HUES6 (cell line): ENCODE results near the gene FAAP100.

Experiments
- H3K27ac ChIP-seq: 2 replicates; pipeline ENCODE4 v1.7.0; 2013; ENCODE audit warnings: low read depth, mild to moderate bottlenecking, low read length, inconsistent platforms
- H3K27me3 ChIP-seq: 2 replicates; pipeline ENCODE4 v1.6.1; 2013; ENCODE audit warnings: low read length; ENCODE audit not compliant: control insufficient read depth, insufficient read depth
- H3K36me3 ChIP-seq: 2 replicates; pipeline ENCODE4 v1.6.1; 2013; ENCODE audit warnings: low read length; ENCODE audit not compliant: control insufficient read depth, insufficient read depth
- H3K4me1 ChIP-seq: 2 replicates; pipeline ENCODE4 v1.6.1; 2013; ENCODE audit warnings: low read length; ENCODE audit not compliant: control insufficient read depth, insufficient read depth
- H3K4me3 ChIP-seq: 2 replicates; pipeline ENCODE4 v1.5.1; 2013; ENCODE audit warnings: low read depth, low read length
- H3K9ac ChIP-seq: one replicate; pipeline ENCODE4 v1.6.1; 2013; ENCODE audit warnings: mild to moderate bottlenecking, low read length
- H3K9me3 ChIP-seq: 2 replicates; pipeline ENCODE4 v1.6.1; 2013; ENCODE audit warnings: low read depth, low read length; ENCODE audit not compliant: control insufficient read depth, insufficient read depth

FAAP100 gene

DNA sequence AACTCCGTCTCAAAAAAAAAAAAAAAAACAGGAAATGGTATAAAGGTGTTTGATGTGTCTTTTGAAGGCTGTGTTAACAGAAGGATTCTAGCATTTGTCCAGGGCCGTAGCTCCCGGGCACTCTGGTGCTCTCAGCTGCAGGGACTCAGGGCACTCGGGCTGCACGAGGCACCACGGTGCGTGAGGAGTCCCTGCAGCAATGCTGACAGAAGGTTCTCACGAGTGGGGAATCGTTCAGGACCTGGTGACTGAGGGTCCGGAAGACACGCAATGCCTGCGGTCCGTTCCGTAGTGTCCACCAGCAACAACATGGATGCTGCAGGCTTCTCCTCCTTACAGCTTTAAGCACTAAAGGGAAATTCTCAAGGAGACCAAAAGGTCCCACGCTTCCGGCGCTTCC, 12.6 kb upstream of the FAAP100 start:
- Histone ChIP-seq H3K9ac (no peak overlapping the region), H3K4me1 (no peaks in the 10 kb centered on the region), H3K27me3 (no peaks in the 10 kb centered on the region), H3K27ac (no peak overlapping the region), H3K36me3 (peaks cover 96% of the 10 kb centered on the region), H3K4me3 (no peak overlapping the region), H3K9me3 (no peaks in the 10 kb centered on the region)

DNA sequence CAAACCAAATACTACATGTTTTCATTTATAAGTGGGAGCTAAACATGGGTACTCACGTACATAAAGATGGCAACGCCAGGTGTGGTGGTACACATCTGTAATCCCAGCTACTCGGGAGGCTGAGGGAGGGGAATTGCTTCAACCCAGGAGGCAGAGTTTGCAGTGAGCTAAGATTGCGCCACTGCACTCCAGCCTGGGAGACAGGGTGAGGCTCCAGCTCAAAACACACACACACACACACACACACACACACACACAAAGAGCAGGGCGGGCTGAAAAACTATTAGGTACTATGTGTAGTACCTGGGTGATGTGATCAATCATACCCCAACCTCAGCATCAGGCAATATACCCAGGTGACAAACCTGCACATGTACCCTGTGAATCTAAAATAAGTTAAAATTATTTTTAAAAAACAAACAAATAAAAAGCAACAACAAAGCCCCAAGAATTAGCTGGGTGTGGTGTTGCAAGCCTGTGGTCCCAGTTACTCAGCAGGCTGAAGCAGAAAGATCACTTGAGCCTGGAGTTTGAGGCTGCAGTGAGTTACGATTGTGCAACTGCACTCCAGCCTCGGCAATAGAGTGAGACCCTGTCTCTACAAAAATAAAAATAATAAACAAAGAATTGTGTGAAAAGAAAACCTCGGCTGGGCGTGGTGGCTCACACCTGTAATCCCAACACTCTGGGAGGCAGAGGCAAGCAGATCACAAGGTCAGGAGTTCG, 11.9 kb upstream of the FAAP100 start:
- Histone ChIP-seq H3K4me3 (no peak overlapping the region), H3K9ac (no peak overlapping the region), H3K27me3 (no peaks in the 10 kb centered on the region), H3K9me3 (no peaks in the 10 kb centered on the region), H3K4me1 (no peaks in the 10 kb centered on the region), H3K27ac (no peak overlapping the region), H3K36me3 (peaks cover 96% of the 10 kb centered on the region)

DNA sequence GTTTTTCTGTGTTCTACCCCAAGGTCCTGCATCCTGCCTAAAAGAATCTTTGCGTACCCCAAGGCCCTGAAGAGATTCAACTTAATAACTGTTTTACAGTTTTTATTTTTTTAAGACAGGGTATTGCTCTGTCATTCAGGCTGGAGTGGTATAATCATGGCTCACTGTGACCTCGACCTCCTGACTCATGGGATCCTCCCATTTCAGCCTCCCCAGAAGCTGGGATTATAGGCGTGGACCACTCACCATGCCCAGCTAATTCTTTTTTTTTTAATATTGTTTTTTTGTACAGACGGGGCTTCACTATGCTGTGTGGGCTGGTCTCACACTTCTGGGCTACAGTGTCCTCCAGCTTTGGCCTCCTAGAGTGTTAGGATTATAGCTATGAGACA, 9.3 kb upstream of the FAAP100 start:
- Histone ChIP-seq H3K4me1 (no peaks in the 10 kb centered on the region), H3K9me3 (no peaks in the 10 kb centered on the region), H3K36me3 (peaks cover 95% of the 10 kb centered on the region), H3K4me3 (no peak overlapping the region), H3K9ac (no peak overlapping the region), H3K27me3 (no peaks in the 10 kb centered on the region), H3K27ac (no peak overlapping the region)

DNA sequence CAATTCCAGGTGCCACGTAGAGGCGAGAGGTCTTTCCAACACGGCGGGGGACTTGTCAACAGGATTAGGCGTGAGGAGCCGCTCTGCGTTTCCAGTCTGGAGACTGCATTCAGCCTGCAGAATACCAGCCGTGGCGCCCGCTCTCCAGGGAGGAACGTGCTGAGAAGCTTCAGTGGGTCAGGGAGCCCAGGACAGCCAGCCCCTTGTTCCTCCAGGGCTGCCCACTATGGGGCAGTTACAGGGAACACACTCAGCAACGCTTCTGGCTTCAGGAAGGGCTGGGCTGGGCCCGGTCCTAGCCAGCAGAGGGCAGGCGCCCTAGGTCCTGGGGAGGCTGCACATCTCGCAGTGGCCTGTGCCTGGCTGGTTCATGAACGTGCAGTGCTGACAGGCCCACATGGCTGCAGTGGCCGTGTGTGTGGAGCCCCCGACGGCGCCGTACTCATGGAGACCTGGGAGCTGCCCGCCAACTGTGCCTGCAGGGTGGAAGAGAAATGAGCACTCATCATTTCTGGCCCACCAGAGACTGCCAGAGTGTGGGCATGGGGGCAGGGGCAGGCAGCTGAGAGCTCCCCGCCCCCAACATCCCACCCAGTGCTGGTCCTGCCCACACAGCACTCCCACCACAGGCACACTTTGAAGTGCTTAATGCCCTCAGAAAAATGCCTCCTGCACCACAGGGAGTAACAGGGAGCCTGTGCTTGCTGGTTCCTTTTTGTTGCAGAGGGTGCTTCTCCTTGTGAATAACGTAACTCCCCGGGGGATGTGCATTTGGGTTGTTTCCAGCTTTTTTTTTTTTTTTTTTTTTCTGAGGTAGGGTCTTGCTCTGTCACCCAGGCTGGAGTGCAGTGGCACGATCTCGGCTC, 7.0 kb upstream of the FAAP100 start:
- Histone ChIP-seq H3K27ac (no peak overlapping the region), H3K36me3 (peaks cover 74% of the 10 kb centered on the region), H3K4me1 (no peaks in the 10 kb centered on the region)

DNA sequence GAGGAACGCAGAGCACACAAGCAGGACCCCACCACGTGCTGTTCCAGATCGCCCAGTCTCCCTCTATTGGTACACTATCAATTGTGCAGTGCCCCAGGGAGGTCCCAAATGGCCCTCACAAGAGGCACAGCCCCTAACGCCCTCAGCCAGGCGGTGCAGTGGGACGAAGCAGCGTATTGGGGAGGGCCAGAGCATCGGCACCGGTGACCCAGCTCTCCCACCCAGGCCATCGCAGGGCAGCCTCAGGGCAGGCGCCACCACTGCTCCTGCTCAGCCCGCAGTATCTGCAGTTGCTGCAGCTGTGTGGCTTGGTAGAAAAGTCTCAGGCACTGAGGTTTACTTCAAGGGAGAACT, 5.9 kb upstream of the FAAP100 start:
- peaks cover 63% of the 10 kb centered on the region for H3K36me3 ChIP-seq
- no peak overlapping the region for H3K4me3 ChIP-seq
- peaks cover 10% of the 10 kb centered on the region for H3K4me1 ChIP-seq
- no peak overlapping the region for H3K27ac ChIP-seq
- H3K27me3 ChIP-seq, result no peaks in the 10 kb centered on the region
- no peak overlapping the region for H3K9ac ChIP-seq
- no peaks in the 10 kb centered on the region for H3K9me3 ChIP-seq

More for the DNA sequence above, 7.0 kb upstream of the FAAP100 start:
- H3K9ac ChIP-seq, result no peak overlapping the region
- H3K9me3 ChIP-seq, result no peaks in the 10 kb centered on the region
- no peaks in the 10 kb centered on the region for H3K27me3 ChIP-seq
- H3K4me3 ChIP-seq, result no peak overlapping the region

DNA sequence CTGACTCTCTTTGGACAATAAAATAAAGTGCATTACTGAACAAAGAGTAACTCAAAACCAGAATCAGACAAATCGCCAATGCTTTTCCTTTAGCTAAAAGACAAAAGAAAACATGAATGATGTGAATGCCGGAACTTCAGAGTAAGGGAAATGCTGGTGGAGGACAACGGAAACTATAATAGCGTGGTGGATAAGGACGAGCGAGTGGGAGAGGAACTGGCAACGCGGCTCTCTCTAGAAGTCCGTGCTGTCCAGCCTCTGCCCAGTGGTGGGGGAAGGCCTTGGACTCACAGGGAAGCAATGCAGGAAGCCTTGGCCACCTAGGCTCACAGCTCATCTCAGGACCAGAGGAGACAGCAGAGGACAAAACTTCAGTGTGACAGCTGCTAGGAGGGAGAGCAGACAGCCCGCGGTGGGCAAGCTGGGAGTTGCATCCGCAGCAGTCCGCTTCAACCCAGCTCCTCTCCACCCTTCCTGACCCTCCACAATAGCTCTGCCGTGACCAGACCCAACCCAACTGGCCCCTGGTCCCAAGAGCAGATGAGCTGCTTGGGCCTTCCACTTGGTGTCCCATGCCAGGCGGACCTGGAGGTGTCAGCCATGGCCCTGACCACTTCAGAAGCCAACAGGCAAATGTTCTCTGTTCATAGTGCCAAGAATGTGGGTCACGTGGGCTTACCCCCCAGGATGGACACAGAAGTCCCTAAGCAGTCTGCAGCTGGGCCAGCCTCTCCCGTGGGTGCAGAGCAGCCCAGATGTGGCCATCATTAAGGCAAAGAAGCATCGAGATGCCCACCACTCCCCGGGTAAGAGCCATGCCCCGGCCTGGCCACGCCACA, 5.3 kb upstream of the FAAP100 start:
- Histone ChIP-seq H3K9me3 (no peaks in the 10 kb centered on the region), H3K4me1 (peaks cover 10% of the 10 kb centered on the region), H3K27me3 (no peaks in the 10 kb centered on the region), H3K9ac (no peak overlapping the region), H3K36me3 (peaks cover 59% of the 10 kb centered on the region), H3K4me3 (no peak overlapping the region), H3K27ac (no peak overlapping the region)

DNA sequence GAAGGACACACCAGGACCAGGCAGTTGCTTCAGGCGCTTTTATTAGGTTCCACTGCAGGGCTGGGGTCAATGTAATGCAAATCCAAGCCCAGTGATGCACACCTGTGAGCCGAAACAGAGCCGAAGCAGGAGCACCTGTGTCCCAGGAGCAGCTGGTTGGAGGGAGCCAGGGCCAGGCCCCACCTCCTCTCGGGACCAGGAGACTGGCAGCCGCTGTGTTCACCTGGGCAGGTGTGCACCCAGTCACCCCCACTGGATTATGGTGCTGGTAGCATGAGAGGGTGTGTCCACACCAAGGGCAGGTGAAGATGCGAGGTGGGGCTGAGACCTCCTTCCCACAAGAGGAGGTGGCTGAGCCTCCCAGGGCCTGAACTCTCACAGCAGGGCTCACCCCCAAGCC, 4.7 kb upstream of the FAAP100 start:
- H3K9me3 ChIP-seq, result no peaks in the 10 kb centered on the region
- no peak overlapping the region for H3K9ac ChIP-seq
- peaks cover 10% of the 10 kb centered on the region for H3K4me1 ChIP-seq
- H3K36me3 ChIP-seq, result peaks cover 53% of the 10 kb centered on the region
- H3K4me3 ChIP-seq, result no peak overlapping the region
- H3K27me3 ChIP-seq, result no peaks in the 10 kb centered on the region
- no peak overlapping the region for H3K27ac ChIP-seq

DNA sequence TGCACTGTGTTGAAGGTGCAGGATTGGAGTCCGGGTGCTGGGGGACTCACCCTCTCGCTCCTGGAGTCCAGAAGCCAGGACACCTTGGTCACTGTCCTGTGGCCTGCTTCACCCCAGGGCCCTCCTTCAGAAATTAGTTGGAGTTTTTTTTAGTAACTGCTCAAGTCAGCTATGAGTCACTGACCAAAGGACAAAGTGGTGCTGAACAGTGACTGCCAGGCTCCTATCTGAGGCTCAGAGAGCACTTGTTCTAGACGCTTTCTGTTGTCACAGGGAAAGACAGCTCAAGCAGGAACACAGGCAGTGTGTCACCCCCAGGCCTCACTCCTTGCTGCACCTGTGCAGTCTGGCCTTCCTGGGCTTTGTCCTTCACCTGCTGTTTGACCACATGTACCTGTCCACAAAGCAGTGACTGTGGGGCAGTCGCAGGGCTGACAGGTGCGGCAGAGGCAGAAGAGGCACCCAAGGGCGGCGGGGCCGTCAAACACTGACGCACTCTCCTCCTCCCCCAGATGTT, 4.1 kb upstream of the FAAP100 start:
- Histone ChIP-seq H3K27ac (no peak overlapping the region), H3K36me3 (peaks cover 47% of the 10 kb centered on the region), H3K27me3 (no peaks in the 10 kb centered on the region), H3K4me1 (peaks cover 12% of the 10 kb centered on the region), H3K4me3 (no peak overlapping the region), H3K9me3 (no peaks in the 10 kb centered on the region), H3K9ac (no peak overlapping the region)

DNA sequence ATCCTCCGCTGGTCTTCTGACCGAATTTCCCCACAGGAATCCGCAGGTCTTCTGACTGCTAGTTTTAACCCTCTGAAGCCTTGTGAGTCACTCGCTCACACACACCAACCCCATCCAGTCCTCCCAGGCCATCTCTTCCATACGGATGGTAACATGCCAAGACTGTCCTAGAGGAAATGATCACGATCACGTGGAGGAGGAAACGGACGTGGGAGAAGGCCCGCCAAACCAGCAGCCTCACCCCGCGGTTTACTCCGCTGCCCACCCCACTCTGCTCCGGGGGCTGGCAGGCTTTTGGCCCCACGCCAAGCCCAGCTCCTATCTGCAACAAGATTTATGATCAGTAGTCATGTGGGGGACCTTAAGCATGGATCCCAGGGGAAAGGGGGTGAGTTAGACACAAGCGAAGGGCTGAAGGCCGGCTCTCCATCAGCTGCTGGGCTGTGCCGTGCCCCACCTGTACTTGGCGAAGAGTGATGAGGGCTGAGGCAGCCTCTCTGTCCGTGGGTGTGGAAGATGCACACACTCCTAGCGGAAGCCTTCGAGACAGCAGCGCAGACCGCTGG, 1.5 kb upstream of the FAAP100 start:
- H3K27me3 ChIP-seq, result no peaks in the 10 kb centered on the region
- H3K27ac ChIP-seq, result no peak overlapping the region
- peak overlapping the region; percentile 91 for H3K4me3 ChIP-seq
- H3K36me3 ChIP-seq, result peaks cover 38% of the 10 kb centered on the region
- no peaks in the 10 kb centered on the region for H3K9me3 ChIP-seq
- peaks cover 15% of the 10 kb centered on the region for H3K4me1 ChIP-seq
- peak overlapping the region; percentile 20 for H3K9ac ChIP-seq

DNA sequence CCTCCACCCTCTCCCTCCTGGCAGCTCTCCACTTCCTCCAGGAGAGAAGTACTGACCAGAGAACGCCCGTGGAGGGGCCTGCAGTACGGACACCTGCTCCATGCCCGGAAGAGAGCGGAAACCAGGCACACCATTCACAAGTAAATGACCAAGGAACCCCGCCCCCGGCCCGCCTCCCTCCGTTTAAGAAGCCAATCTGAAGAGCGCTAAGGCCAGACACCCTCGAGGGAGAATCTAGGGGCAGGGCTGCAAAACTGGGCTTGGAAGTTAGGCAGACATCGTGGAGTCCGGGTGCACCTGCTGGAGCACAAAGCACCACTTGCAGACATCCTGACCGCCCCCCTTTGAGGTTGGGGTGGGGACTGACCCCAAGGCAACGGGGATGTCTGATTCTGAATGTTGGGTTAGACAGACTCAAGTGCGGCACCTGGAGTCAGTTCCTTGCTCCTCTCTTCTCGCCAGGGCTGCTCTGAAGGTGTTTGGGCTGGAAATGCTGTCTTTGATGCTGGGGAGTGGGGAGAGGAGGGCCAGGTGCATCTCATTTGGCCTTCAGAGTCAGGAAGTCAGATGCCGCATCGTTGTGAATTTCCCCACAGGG, 964 bp upstream of the FAAP100 start:
- Histone ChIP-seq H3K27me3 (no peaks in the 10 kb centered on the region), H3K27ac (peak overlapping the region; percentile 52; the same call in 1 of the 2 replicates), H3K4me1 (peaks cover 15% of the 10 kb centered on the region), H3K9ac (peak overlapping the region; percentile 70), H3K4me3 (peak overlapping the region; percentile 91), H3K36me3 (peaks cover 33% of the 10 kb centered on the region), H3K9me3 (no peaks in the 10 kb centered on the region)
